T-helper 2 cell treated with Interferon-gamma antibody and Interleukin-4, amounts not matched to agents 100 ng/mL and 5 ng/mL, for 36 hours (primary cell): Measurements from ENCODE around the gene PKD2L2. TPM values are rescaled to one million over a fixed set of nuclear protein-coding genes. Genes with fewer than 3 reads are reported as not detected.
"Not testable (repeated sequence)": the region's sequence is repeated elsewhere in the genome, so short reads cannot be mapped to it uniquely, and the experiment has no call there.

Experiments
- intact Hi-C: fragments of 100-400 bp; cut with micrococcal nuclease; formaldehyde crosslinking; loops from one replicate; pipeline ENCODE4 v1.15.1; 2023
- total RNA-seq: library from RNA; stranded (reverse); gene quantifications from 2 replicates; pipeline ENCODE4 v1.2.3, GENCODE V29; 2022

Gene PKD2L2
- total RNA-seq, 1 donor from 2014 or later, result not detected

- intact Hi-C loops, result loop anchor here (2.0 to 5.0 kb wide), 2 partner anchors 133 to 144 kb away; partner anchors contain the start of genes FAM13B and HNRNPA0
These were observed 1.4 kb upstream of the PKD2L2 start for GRCh38 chr5:137887831-137888230.

DNA sequence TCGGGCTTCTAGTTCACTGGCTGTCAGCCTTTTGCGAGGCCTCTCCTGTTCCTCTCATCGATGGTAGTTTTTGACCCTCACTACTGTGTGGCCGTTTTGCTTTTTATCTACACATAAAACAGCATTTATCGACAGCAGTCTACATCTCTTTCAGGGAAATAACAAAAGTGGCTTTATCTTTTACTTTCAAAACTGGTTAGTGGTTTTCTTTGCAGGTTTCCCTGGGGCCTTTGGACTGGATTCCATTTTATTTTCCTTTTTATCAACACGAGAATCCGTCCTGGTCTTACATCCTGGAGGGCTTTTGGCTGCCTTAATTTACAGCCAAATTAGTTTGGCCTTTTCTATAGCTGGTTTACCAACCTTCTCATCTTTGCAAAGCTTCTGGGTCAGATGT lies 793 bp upstream of the PKD2L2 start:
- intact Hi-C loops, result loop anchor here (2.0 to 5.0 kb wide), 2 partner anchors 134 to 144 kb away; partner anchors contain the start of genes FAM13B and HNRNPA0

- intact Hi-C loops, result no loop called here
These were observed 1.6 kb downstream of the PKD2L2 start for GRCh38 chr5:137890845-137891244.

GRCh38 chr5:137891849-137892248 lies 2.6 kb downstream of the PKD2L2 start:
- intact Hi-C loops, result no loop called here

GRCh38 chr5:137894586-137894985 lies 5.3 kb downstream of the PKD2L2 start:
- intact Hi-C loops, result no loop called here

DNA sequence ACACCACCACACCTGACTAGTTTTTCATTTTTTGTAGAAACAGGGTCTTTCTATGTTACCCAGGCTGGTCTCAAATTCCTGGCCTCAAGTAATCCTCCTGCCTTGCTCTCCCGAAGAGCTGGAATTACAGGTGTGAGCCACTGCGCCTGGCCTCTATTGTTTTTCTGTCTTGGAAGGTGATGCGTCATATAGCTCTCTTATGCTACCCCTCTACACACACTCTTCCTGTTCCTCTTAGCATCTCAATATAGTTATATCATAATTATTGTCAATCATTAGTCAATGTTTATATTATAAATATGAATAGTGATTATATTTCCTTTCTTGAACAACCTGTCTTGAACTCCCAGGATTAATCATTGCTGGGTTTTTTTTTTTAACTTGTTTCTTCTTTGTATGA lies 7.3 kb downstream of the PKD2L2 start:
- intact Hi-C loops, result no loop called here

DNA sequence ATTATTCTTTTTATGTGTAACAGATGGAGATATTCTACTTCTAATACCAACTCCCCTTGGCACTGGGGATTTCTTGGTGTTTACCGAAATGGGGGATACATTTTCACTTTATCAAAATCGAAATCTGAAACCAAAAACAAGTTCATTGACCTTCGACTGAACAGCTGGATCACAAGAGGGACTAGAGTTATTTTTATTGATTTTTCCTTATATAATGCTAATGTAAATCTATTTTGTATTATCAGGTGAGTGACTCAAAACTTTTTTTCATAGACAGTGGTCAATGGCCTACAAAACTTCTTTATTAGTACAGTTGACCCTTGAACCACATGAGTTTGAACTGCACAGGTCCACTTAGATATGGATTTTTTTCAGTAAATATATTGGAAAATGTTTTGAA lies 10.2 kb downstream of the PKD2L2 start:
- intact Hi-C loops, result no loop called here

GRCh38 chr5:137901011-137901817 lies 12.0 kb downstream of the PKD2L2 start:
- intact Hi-C loops, result no loop called here

DNA sequence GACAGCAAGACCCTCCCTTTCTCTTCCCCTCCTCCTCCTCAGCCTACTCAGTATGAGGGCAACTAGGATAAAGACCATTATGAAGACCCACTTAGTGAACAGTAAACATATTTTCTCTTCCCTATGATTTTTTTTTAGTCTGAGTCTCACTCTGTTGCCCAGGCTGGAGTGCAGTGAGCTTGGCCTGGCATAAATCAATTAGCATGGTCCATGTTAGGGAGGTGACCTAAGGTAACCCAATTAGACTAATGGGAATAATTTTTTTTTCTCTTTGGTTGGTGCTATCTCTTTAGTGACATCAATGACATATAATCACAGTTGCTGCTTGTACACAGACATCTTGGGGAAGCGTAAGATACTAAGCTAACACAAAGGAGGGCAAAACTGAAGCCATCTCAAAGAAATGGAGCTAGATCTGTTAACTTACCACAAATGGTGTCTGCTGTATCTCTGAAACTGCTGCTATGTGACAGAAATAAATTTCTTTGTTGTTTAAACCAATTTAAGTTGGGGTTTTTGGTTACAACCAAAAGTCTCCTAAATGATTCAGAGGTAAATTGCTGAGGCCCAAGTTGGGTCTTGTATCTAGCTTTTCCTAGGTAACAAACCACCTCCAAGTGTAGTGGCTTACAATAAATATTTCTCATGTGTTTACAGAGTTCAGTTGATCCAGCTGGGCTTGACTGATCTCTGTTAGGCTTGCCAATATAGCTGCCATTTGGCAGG lies 13.3 kb downstream of the PKD2L2 start:
- intact Hi-C loops, result no loop called here

GRCh38 chr5:137914758-137915157 lies 25.5 kb downstream of the PKD2L2 start:
- intact Hi-C loops, result no loop called here

GRCh38 chr5:137916923-137917322 lies 27.7 kb downstream of the PKD2L2 start:
- intact Hi-C loops, result no loop called here

DNA sequence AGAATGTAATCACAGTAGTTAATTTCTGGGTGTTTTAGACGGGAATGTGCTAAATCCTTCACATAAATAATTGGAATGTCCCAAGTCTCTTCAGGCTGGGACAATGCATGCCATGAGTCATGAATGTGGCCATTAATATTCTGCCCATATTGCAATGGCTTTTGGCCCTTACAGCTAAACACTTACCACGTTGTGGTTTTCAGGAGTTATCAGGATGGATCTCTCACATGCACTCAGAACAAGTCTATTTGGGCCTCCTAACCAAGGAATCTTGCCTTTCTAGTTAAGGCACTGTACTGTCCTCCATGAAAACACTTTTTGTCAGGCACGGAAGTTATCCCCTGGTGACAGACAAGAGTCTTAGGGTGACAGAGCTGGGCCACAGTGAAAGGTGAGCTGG lies 32.7 kb downstream of the PKD2L2 start:
- intact Hi-C loops, result no loop called here

DNA sequence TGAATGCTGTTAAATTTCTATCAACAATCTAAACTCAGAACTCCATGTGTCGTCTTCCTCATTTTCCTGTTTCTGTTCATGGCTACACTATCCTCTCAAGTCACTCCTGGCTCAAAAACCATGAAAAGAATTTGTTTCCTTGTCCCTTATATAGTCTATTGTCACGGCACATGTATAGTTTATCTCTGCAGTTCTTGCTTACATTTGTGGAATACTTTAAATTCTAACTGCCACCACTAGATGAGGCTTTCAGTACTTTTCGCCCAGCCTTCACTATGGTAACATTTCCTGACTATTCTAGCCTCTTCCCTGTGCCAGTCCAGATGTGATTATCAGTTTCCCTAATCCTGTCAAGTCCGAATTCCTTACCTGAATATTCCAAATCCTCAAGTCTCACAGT lies 34.6 kb downstream of the PKD2L2 start:
- intact Hi-C loops, result no loop called here

GRCh38 chr5:137932800-137933199 lies 43.5 kb downstream of the PKD2L2 start:
- intact Hi-C loops, result no loop called here

DNA sequence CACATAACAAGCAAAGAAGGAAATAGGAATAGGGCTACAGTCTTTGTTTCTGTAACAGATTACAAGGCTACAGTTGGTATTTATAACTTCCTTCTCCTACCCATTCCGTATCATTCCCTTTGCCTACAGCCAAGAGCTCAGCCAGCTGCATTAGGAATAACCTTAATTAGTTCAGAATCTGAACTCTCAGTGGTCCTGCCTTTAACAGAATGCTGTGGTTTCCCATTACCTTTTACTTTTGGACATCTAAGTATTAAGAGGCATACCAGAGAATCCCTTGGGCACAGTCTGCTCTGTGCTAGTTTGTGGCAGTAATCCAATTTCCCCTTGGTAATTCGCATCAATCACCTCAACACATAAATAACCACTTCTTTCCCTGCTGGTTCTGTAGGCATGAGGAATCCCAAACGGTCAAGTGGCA lies 44.2 kb downstream of the PKD2L2 start:
- intact Hi-C loops, result no loop called here

GRCh38 chr5:137935190-137935589 lies 45.9 kb downstream of the PKD2L2 start:
- intact Hi-C loops, result no loop called here

DNA sequence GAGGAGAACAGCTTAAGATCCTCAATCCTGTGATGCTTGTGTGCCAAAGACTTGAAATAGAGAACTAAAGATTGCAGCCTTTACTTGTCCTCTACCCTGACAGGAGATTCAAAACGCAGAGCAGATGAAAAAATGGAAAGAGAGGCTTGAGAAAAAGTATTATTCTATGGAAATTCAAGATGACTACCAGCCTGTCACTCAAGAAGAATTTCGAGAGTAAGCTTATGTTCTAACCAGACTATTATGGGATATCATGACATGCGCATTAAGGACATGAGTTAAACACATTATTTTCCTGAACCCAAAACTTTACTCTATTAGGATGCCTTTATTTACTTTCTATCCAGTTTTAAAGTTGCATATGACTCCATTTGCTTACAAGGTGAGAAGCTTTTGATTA lies 46.4 kb downstream of the PKD2L2 start:
- intact Hi-C loops, result no loop called here

DNA sequence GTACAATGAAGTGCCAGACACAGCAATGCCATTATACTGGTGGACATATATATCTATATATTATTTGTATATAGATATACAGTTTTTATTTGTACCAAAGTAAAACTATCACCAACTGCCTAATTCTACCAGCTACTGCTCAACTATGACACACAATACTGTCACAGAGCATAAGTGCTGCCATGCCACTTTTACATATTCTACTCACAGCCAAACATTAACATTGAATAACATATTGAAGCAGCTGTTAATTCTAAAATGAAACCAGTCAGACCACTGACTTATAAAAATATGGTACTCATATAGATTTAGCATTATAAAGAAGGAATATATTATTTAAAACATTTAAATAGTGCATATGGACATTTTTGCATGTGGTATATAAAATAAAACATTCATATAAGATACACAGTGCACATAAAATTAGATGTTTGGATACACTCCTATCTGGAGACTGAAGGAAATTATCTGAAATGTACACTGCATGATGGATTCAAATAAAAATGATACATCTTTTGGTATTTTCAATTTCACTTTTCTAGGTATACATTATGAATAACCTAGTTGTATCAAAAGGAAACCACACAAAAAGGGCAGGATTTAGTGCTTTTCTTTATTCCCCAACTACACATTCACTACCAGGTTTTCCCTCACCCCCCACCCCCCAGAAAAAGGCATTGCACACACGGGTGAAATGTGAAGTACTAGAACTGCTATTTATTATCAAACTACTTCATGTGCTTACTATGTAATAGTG lies 48.9 kb downstream of the PKD2L2 start:
- intact Hi-C loops, result no loop called here

DNA sequence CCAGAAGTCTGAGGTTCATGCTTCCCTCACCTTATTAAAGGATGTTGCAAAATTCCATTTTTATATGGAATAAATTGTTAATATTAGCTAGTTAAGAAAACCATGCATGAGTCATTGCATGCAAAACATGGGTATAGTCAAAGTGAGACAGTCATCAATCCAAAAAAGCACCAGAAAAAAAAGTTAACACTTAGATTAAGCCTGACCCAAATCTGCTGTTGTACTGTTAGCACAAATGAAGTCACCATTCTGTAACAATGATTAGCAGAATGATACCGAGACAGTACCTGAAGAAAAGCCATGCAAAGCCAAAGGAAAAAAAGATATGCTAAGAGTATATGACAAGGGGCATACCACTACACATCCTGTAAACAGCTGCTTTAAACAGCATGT lies 49.5 kb downstream of the PKD2L2 start:
- intact Hi-C loops, result no loop called here

DNA sequence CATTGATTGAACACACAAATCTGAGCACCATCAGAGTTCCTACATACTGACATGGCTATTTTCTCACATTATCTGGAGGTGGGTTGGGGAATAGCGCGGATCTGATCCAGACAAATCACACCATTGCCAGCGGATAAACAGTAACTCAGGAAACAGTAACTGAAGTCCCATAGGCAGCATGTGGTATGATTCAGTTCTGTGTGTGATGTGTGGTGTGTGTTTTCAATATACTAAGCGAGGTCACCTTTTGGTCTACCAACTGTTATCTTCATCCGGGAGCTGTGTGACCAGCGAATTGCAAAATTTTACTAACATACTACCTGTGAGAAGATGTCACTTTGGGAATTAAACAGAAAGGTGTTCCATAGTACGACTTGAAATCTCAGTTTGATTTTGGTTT lies 50.1 kb downstream of the PKD2L2 start:
- intact Hi-C loops, result no loop called here

DNA sequence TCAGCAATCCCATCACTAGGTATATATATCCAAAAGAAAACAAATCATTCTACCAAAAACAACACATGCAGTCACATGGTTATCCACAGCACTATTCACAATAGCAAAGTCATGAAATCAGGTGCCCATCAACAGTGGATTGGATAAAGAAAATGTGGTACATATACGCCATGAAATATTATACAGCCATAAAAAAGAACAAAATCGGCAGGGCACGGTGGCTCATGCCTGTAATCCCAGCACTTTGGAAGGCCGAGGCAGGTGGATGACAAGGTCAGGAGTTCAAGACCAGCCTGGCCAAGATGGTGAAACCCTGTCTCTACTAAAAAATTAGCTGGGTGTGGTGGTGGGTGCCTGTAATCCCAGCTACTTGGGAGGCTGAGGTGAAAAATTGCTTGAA lies 55.0 kb downstream of the PKD2L2 start:
- intact Hi-C loops, result not testable (repeated sequence)

- intact Hi-C loops, result no loop called here
These were observed 56.6 kb downstream of the PKD2L2 start for GRCh38 chr5:137945825-137946224.
